GM12878 (cell line): ENCODE results near the gene MAPT. TPM values are rescaled to one million over a fixed set of nuclear protein-coding genes. Genes with fewer than 3 reads are reported as not detected.

Experiments used
- ATAC-seq: fragments of 200-7000 bp; cut with Tn5 transposase; 3 replicates; pipeline ENCODE4 v1.9.1; 2020; ENCODE audit warnings: mild to moderate bottlenecking, moderate library complexity
- BruUV-seq: library from RNA; stranded (reverse); fragments of 400-500 nt; replicated peaks from 2 replicates; lab custom pipeline; 2021; lab: Mats Ljungman, UMichigan
- CTCF ChIA-PET: fragments of 300-600 bp; sonication (Branson Sonifier 250); formaldehyde crosslinking; extraction: SDS; loops from one replicate; lab custom pipeline; 2021; ENCODE audit warnings: inconsistent platforms; lab: Yijun Ruan, JAX
- POLR2A ChIA-PET: fragments of 350-600 bp; formaldehyde crosslinking; extraction: SDS; loops from one replicate; lab custom pipeline; 2021; ENCODE audit warnings: inconsistent platforms; lab: Charles Lee
- RAD21 ChIA-PET: fragments of 300-600 bp; sonication (Branson Sonifier 250); formaldehyde crosslinking; loops from one replicate; lab custom pipeline; 2023; ENCODE audit warnings: antibody characterized with exemption; ENCODE audit not compliant: unreplicated experiment; lab: Charles Lee
- SMC1A ChIA-PET: fragments of 300-600 bp; sonication (Branson Sonifier 250); formaldehyde crosslinking; loops from one replicate; lab custom pipeline; 2023; ENCODE audit not compliant: unreplicated experiment, uncharacterized antibody; lab: Charles Lee
- DNase-seq: peaks from one replicate; pipeline ENCODE4 v3.0.0-alpha.2; 2011; ENCODE audit warnings: low read depth, low spot score
- FAIRE-seq: peaks from 3 replicates; lab custom pipeline; 2011; peaks lifted over from hg19 to GRCh38; lab: Jason Lieb, UNC
- H2AFZ ChIP-seq: 2 replicates; pipeline ENCODE4 v1.6.0; 2011; ENCODE audit warnings: low read depth, low read length, control low read depth; ENCODE audit not compliant: control insufficient read depth
- H3K27ac ChIP-seq: 2 replicates; pipeline ENCODE4 v1.5.1; 2011; ENCODE audit warnings: control low read depth; ENCODE audit not compliant: control insufficient read depth, insufficient read depth
- H3K27me3 ChIP-seq, 2 experiments: replicated peaks in 1 of 2; 2 replicates each; pipeline versions ENCODE4 v1.6.0 to v1.6.1; 2011; ENCODE audit warnings: low read length in 1 of 2; ENCODE audit not compliant: control insufficient read depth in 2 of 2, insufficient read depth in 2 of 2
- H3K36me3 ChIP-seq, 2 experiments: 2 replicates each; pipeline ENCODE4 v1.5.1; 2011; ENCODE audit warnings: low read length in 1 of 2; ENCODE audit not compliant: control insufficient read depth in 2 of 2, insufficient read depth in 2 of 2
- H3K4me1 ChIP-seq: 2 replicates; pipeline ENCODE4 v1.6.1; 2011; ENCODE audit warnings: mild to moderate bottlenecking, low read length, moderate library complexity, mixed read lengths; ENCODE audit not compliant: control insufficient read depth, insufficient read depth
- H3K4me2 ChIP-seq: 2 replicates; pipeline ENCODE4 v1.6.0; 2011; ENCODE audit warnings: control low read depth; ENCODE audit not compliant: control insufficient read depth, insufficient read depth
- H3K4me3 ChIP-seq: fragments of 200-600 bp; sonication (generic); 2 replicates; pipeline ENCODE4 v1.5.1; 2016
- H3K79me2 ChIP-seq: 2 replicates; pipeline ENCODE4 v1.6.0; 2011; ENCODE audit warnings: low read length; ENCODE audit not compliant: control insufficient read depth, insufficient read depth
- H3K9ac ChIP-seq: 2 replicates; pipeline ENCODE4 v1.8.0; 2011; ENCODE audit warnings: low read length, control low read depth, mixed read lengths; ENCODE audit not compliant: control insufficient read depth, insufficient read depth
- H3K9me3 ChIP-seq: replicated peaks from 3 replicates; pipeline ENCODE4 v1.5.1; 2011; ENCODE audit warnings: mild to moderate bottlenecking, low read length; ENCODE audit not compliant: control insufficient read depth, insufficient read depth
- H4K20me1 ChIP-seq: 2 replicates; pipeline ENCODE4 v1.6.0; 2011; ENCODE audit not compliant: control insufficient read depth, insufficient read depth
- ASH2L ChIP-seq: fragments of 300-600, 200-600 bp; sonication (generic); IDR thresholded peaks from 2 replicates; pipeline ENCODE4 v1.6.1; 2017; ENCODE audit warnings: low read depth, mild to moderate bottlenecking, borderline replicate concordance
- CTCF ChIP-seq, 3 experiments: IDR thresholded peaks in 2 of 3; conservative IDR thresholded peaks in 1 of 3; 2 replicates each; pipeline ENCODE4 v1.5.1; 2011; ENCODE audit warnings: low read depth in 3 of 3, low read length in 3 of 3, mild to moderate bottlenecking in 3 of 3, control low read depth in 2 of 3, moderate library complexity in 2 of 3, inconsistent platforms in 1 of 3, mixed read lengths in 1 of 3; ENCODE audit not compliant: control insufficient read depth in 2 of 3, insufficient read depth in 1 of 3; ENCODE audit errors: extremely low read depth in 1 of 3
- CUX1 ChIP-seq: IDR thresholded peaks from 2 replicates; pipeline ENCODE4 v1.6.1; 2012; ENCODE audit warnings: improper control_type of control experiment, low read depth, low read length; ENCODE audit not compliant: insufficient replicate concordance
- E4F1 ChIP-seq: fragments of 450-650 bp; IDR thresholded peaks from 2 replicates; pipeline ENCODE4 v1.6.1; 2018; ENCODE audit warnings: borderline replicate concordance, mild to moderate bottlenecking; ENCODE audit not compliant: partially characterized antibody
- KAT2A ChIP-seq: conservative IDR thresholded peaks from 2 replicates; pipeline ENCODE4 v1.6.1; 2011; ENCODE audit warnings: low read depth, low read length; ENCODE audit not compliant: control insufficient read depth
- PAX5 ChIP-seq: IDR thresholded peaks from 2 replicates; pipeline ENCODE4 v1.6.1; 2011; ENCODE audit warnings: low read depth, low read length, borderline replicate concordance
- POLR2AphosphoS5 ChIP-seq: IDR thresholded peaks from 2 replicates; pipeline ENCODE4 v1.6.1; 2011; ENCODE audit warnings: mild to moderate bottlenecking, low read length, inconsistent platforms
- RB1 ChIP-seq: fragments of 450-650 bp; formaldehyde crosslinking; IDR thresholded peaks from 2 replicates; pipeline ENCODE4 v1.6.1; 2017; ENCODE audit warnings: mild to moderate bottlenecking, borderline replicate concordance
- TAF1 ChIP-seq: IDR thresholded peaks from 2 replicates; pipeline ENCODE4 v1.6.1; 2011; ENCODE audit warnings: mild to moderate bottlenecking, low read depth, low read length, borderline replicate concordance
- WGBS: methylation state at CpG from one replicate; pipeline ENCODE4 v1.1.6; 2016; ENCODE audit warnings: low lambda C conversion rate; ENCODE audit not compliant: insufficient replicate concordance, insufficient coverage; ENCODE audit errors: missing lambda C conversion rate; 5-methylcytosine and 5-hydroxymethylcytosine counted together
- in situ Hi-C: fragments of 300-500 bp; cut with MboI; formaldehyde crosslinking; loops from 9 replicates; pipeline ENCODE4 v1.14.3; 2018; ENCODE audit warnings: mixed read lengths
- intact Hi-C: fragments of 100-400 bp; cut with micrococcal nuclease; formaldehyde crosslinking; loops from one replicate; pipeline ENCODE4 v1.14.2; 2022; ENCODE audit not compliant: unreplicated experiment
- polyA plus RNA-seq, 11 experiments: library from polyadenylated mRNA; depleted of rRNA in 4 of 11; unstranded in 6 of 11; stranded (reverse) in 5 of 11; fragments of >200 nt; fragmentation: Nextera tagmentation in 4 of 11; fragmentation: Illumina TruSeq in 1 of 11; extraction: Ambion mirVana in 4 of 11; extraction: Trizol in 1 of 11; gene quantifications; 1 replicate in 1 of 11; 2 replicates in 10 of 11; pipeline versions ENCODE4 v1.2.1 to v1.2.3, GENCODE V29; 2011 to 2016; ENCODE audit warnings: inconsistent platforms in 2 of 11, missing spikeins in 2 of 11, low read depth in 1 of 11
- total RNA-seq, 4 experiments: library from RNA; depleted of rRNA in 3 of 4; stranded (reverse); fragments of >200 nt in 3 of 4; fragmentation: Illumina TruSeq in 1 of 4; extraction: Trizol in 1 of 4; gene quantifications; 2 replicates each; pipeline versions ENCODE4 v1.2.1 to v1.2.3, GENCODE V29; 2013 to 2021

Gene MAPT
- total and polyA plus RNA-seq, 10 of the 15 experiments (the other 5 are each of a cell fraction or from before 2014, with no cell fraction given) = under 0.01 to 0.05 (median 0.03) TPM; not detected in 7

- intact Hi-C loops = no loop called here
- ChIA-PET RAD21 (no interaction called here), CTCF (no interaction called here), SMC1A (no interaction called here)
- WGBS = 56% methylated on average over 31 of the region's 41 CpGs
- H3K36me3 ChIP-seq = no peaks in the 10 kb centered on the region
- H3K4me2 ChIP-seq = no peak overlapping the region
- H4K20me1 ChIP-seq = no peaks in the 10 kb centered on the region
- H3K79me2 ChIP-seq = no peaks in the 10 kb centered on the region
- H3K4me3 ChIP-seq = no peak overlapping the region
- no peaks in the 10 kb centered on the region for H3K4me1 ChIP-seq
- H3K9me3 ChIP-seq = no peaks in the 10 kb centered on the region
- H3K27ac ChIP-seq = no peak overlapping the region
- BruUV-seq = no TSS peak
- ATAC-seq = no peak
- no peak overlapping the region for H2AFZ ChIP-seq
- no peak for DNase-seq
- no peaks in the 10 kb centered on the region; a peak in 1 of 4 replicates for H3K27me3 ChIP-seq
- no peak for TF ChIP-seq RB1
- TF ChIP-seq TAF1 = no peak
- no peak for TF ChIP-seq PAX5
- TF ChIP-seq ASH2L = no peak
- no peak for TF ChIP-seq CTCF (IDR thresholded peaks at IDR 0.05 in 2 of 3, conservative IDR thresholded peaks at IDR 0.05 in 1 of 3; ENCODE audit: control insufficient read depth in 2 of 3, extremely low read depth in 1 of 3, insufficient read depth in 1 of 3, low read depth in 3 of 3, low read length in 3 of 3)
- no peak for TF ChIP-seq CUX1
- TF ChIP-seq POLR2AphosphoS5 = no peak
- no peak for TF ChIP-seq KAT2A
- no peak for TF ChIP-seq E4F1
- TF ChIP-seq, all 136 proteins: peak for 0
- no peak overlapping the region for H3K9ac ChIP-seq
- in situ Hi-C loops = no loop called here
- POLR2A ChIA-PET = no interaction called here
- no peak for FAIRE-seq
Measured at GRCh38 chr17:45982791-45983613, 88.6 kb downstream of the MAPT start.
